BJ (cell line): ENCODE measurements around the gene LIMS1. TPM values are rescaled to one million over a fixed set of nuclear protein-coding genes. Genes with fewer than 3 reads are reported as not detected.
"Not testable (repeated sequence)": the region's sequence is repeated elsewhere in the genome, so short reads cannot be mapped to it uniquely, and the experiment has no call there.

ENCODE experiments used
- CTCF ChIA-PET: fragments of 350-600 bp; formaldehyde crosslinking; extraction: SDS; loops from one replicate; lab custom pipeline; 2021; ENCODE audit warnings: antibody characterized with exemption, inconsistent platforms; lab: Yijun Ruan, JAX
- POLR2A ChIA-PET: fragments of 300-600 bp; sonication (Branson Sonifier 250); formaldehyde crosslinking; extraction: SDS; loops from one replicate; lab custom pipeline; 2021; ENCODE audit warnings: antibody characterized with exemption; lab: Charles Lee
- DNase-seq: peaks from one replicate; pipeline ENCODE4 v3.0.0-alpha.2; 2011; ENCODE audit warnings: low read depth
- H3K27me3 ChIP-seq: 2 replicates; pipeline ENCODE4 v1.6.0; 2011; ENCODE audit warnings: low read length; ENCODE audit not compliant: control insufficient read depth, insufficient read depth
- H3K36me3 ChIP-seq: 2 replicates; pipeline ENCODE4 v1.5.1; 2011; ENCODE audit warnings: low read length; ENCODE audit not compliant: control insufficient read depth, insufficient read depth
- H3K4me3 ChIP-seq: 2 replicates; pipeline ENCODE4 v1.5.1; 2011; ENCODE audit warnings: low read depth, mild to moderate bottlenecking, control low read depth, low read length
- polyA plus RNA-seq: library from polyadenylated mRNA; depleted of rRNA; stranded (reverse); fragments of >200 nt; gene quantifications from 2 replicates; pipeline ENCODE4 v1.2.3, GENCODE V29; 2011

LIMS1 gene
- polyA plus RNA-seq, 1 experiment = 103 TPM

GRCh38 chr2:108655270-108655669 lies 121.0 kb downstream of the LIMS1 start:
- H3K36me3 ChIP-seq, POLR2A ChIA-PET, H3K4me3 ChIP-seq, CTCF ChIA-PET, H3K27me3 ChIP-seq, DNase-seq: not testable (repeated sequence)

DNA sequence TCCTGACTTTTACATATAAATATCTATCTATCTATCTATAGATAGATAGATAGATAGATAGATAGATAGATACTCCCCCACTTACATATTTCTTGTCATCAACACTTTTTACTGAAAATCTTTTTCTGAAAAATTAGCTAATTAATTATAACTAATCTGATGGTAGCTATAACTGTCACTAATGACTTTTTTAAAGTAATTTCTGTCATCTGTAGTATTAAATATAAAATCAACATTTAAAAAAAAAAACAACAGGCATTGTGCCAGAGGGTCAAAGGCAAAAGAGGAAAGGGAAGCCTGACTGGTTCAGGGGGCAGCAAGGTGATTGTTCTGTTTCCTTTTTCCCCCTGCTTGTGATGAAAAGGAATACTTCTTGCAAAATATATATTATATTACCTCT lies 122.0 kb downstream of the LIMS1 start:
- CTCF ChIA-PET, H3K4me3 ChIP-seq, POLR2A ChIA-PET, H3K36me3 ChIP-seq, DNase-seq, H3K27me3 ChIP-seq: not testable (repeated sequence)

DNA sequence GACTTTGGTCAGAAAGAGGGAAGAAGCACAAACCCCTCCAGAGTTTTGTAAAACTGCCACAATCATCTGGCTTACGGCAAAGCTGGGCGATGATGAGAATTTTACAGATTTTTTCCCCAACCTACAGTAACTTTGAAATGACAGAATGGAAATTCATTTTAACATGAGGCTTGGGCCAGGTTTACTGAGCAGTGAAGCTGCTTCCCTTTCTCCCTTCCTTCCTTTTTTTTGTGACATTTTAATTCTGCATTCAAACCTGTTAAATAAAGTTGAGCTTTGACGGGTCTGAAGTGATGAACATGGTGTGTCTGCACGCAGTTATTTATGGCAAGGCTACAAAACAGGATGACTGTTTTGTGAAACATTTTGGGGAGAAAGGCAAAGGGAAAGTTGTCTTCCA lies 123.2 kb downstream of the LIMS1 start:
- H3K36me3 ChIP-seq, H3K27me3 ChIP-seq, POLR2A ChIA-PET, DNase-seq, CTCF ChIA-PET, H3K4me3 ChIP-seq: not testable (repeated sequence)

GRCh38 chr2:108658553-108658952 lies 124.3 kb downstream of the LIMS1 start:
- H3K36me3 ChIP-seq, DNase-seq, H3K27me3 ChIP-seq, POLR2A ChIA-PET, CTCF ChIA-PET, H3K4me3 ChIP-seq: not testable (repeated sequence)

- POLR2A ChIA-PET, CTCF ChIA-PET, DNase-seq: not testable (repeated sequence)
Measured at GRCh38 chr2:108661493-108661892, 127.2 kb downstream of the LIMS1 start.

GRCh38 chr2:108662207-108662612 lies 127.9 kb downstream of the LIMS1 start:
- H3K27me3 ChIP-seq, CTCF ChIA-PET, H3K36me3 ChIP-seq, H3K4me3 ChIP-seq, POLR2A ChIA-PET: not testable (repeated sequence)
- peak; percentile 45 for DNase-seq

More at GRCh38 chr2:108661493-108661892, 127.2 kb downstream of the LIMS1 start:
- H3K4me3 ChIP-seq, H3K27me3 ChIP-seq, H3K36me3 ChIP-seq: not testable (repeated sequence)

DNA sequence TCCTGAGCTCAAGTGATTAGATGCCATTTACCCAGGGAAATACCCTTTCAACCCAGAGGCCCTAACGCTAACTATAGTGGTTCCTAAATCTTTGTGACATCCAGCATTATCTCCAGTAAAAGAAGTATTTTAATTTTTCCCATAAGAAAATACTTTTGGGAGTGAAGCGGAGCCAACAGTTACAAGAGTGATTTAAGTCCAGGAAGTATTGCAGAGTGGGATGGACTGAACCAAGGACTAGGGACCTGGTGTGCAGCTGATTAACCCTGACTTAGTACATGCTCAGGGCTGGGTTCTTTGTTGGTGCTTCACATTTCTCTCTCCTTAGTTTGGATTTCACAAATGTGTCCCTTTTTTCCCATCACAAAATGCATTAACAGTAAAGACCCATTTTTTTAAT lies 129.1 kb downstream of the LIMS1 start:
- H3K27me3 ChIP-seq, H3K36me3 ChIP-seq, POLR2A ChIA-PET, CTCF ChIA-PET, DNase-seq, H3K4me3 ChIP-seq: not testable (repeated sequence)

GRCh38 chr2:108664089-108664488 lies 129.8 kb downstream of the LIMS1 start:
- DNase-seq, H3K27me3 ChIP-seq, H3K4me3 ChIP-seq, H3K36me3 ChIP-seq, CTCF ChIA-PET, POLR2A ChIA-PET: not testable (repeated sequence)

GRCh38 chr2:108664979-108665378 lies 130.7 kb downstream of the LIMS1 start:
- POLR2A ChIA-PET = not testable (repeated sequence)
- CTCF ChIA-PET = interaction anchor here (1.0 kb wide), 1 partner anchor 28 kb away, joined by 3 read pairs; no protein-coding TSS in a partner anchor

DNA sequence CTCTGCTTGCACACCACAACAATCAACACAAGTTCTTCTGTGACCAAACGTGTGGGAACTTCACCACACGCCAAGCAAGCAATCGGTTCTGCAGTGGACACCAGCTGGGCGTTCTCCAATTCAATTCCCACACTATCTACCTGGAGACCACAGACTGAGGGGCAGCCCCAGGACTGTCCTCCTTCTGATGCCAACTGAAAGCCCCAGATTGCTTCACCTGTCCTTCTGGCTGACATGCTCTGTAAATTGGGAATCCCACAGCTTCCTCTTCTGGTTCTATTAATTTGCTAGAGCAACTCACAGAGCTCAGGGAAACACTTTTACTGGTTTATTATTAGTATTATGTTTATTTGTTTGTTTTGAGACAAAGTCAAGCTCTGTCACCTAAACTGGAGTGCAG lies 131.7 kb downstream of the LIMS1 start:
- H3K27me3 ChIP-seq, POLR2A ChIA-PET, H3K36me3 ChIP-seq, H3K4me3 ChIP-seq, DNase-seq, CTCF ChIA-PET: not testable (repeated sequence)

More at GRCh38 chr2:108664979-108665378, 130.7 kb downstream of the LIMS1 start:
- not testable (repeated sequence) for H3K27me3 ChIP-seq, H3K4me3 ChIP-seq, DNase-seq, H3K36me3 ChIP-seq

DNA sequence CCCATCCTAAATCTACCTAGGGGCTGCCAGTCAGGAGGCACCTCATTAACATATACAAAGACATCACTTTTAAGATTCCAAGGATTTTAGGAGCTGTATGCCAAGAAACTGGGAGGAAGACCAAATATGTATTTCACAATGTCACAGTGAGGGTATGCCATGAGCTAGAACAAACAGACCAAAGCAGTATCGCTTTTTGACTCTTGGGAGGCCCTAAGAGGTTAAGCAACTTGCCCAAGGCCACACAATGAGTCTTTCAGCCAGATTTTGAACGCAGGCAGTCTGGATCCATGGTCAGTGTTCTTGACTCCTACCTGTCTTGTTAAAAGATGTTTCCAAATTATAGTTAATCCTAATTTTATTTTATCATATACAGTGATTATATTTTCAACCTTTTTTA lies 132.9 kb downstream of the LIMS1 start:
- H3K4me3 ChIP-seq, POLR2A ChIA-PET, DNase-seq, H3K27me3 ChIP-seq, H3K36me3 ChIP-seq, CTCF ChIA-PET: not testable (repeated sequence)

DNA sequence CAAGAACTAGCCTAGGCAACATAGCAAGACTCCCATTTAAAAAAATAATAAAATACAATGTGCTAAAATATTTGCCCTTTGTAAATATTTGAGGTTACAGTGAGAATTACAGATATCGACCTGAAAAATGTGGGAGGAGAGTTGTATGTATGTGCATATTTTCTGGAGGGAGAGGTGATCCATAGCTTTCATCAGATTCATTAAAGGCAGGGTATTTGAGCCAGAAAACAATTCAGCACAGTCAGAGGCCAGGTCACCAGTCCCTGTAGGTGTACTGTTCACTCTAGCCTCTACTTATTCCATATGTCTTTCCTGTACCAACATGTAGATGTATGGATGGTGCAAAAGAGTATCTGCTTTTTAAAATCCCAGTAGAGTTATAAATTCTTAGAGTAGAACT lies 136.0 kb downstream of the LIMS1 start:
- H3K36me3 ChIP-seq, POLR2A ChIA-PET, DNase-seq, H3K4me3 ChIP-seq, CTCF ChIA-PET, H3K27me3 ChIP-seq: not testable (repeated sequence)

GRCh38 chr2:108672200-108672805 lies 138.0 kb downstream of the LIMS1 start:
- DNase-seq, CTCF ChIA-PET, POLR2A ChIA-PET, H3K4me3 ChIP-seq, H3K27me3 ChIP-seq, H3K36me3 ChIP-seq: not testable (repeated sequence)
